Measurements from ENCODE around the gene SNRNP40. TPM values are rescaled to one million over a fixed set of nuclear protein-coding genes. Genes with fewer than 3 reads are reported as not detected.
"Not testable (repeated sequence)": the region's sequence is repeated elsewhere in the genome, so short reads cannot be mapped to it uniquely, and the experiment has no call there.

SNRNP40 gene
- total RNA-seq, 1 experiment from 2014 or later, result 103 TPM

DNA sequence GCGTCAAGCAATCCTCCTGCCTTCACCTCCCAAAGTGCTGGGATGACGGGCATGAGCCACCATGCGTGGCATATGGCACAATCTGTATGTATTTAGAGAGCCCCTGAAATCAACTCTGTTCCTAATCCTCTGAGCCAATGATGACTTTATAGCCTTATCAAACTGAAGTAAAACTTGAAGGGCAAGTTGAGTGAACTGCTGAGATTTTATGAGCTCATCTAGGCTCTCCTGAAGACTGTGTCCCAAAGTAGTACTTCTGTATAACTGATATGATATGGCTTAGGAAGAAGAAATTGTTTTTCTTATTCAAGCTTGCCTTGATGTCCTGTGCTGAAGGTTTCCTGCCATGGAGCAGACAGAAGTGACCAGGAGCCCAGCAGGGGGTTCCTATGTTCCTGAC lies 33.2 kb downstream of the SNRNP40 start (continued):
- TF ChIP-seq, protein P1, sequence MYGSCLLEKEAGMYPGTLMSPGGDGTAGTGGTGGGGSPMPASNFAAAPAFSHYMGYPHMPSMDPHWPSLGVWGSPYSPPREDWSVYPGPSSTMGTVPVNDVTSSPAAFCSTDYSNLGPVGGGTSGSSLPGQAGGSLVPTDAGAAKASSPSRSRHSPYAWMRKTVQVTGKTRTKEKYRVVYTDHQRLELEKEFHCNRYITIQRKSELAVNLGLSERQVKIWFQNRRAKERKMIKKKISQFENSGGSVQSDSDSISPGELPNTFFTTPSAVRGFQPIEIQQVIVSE (CRISPR knock-in tag; IDR thresholded peaks at IDR 0.05; ENCODE audit: borderline replicate concordance), result no peak
- TF ChIP-seq TEAD1 (CRISPR knock-in tag; IDR thresholded peaks at IDR 0.05), result no peak
- TF ChIP-seq FOXP1 (CRISPR knock-in tag; IDR thresholded peaks at IDR 0.05; ENCODE audit: borderline replicate concordance), result no peak
- no peak for TF ChIP-seq ZNF396 (CRISPR knock-in tag; IDR thresholded peaks at IDR 0.05; ENCODE audit: borderline replicate concordance)
- TF ChIP-seq ZNF671 (CRISPR knock-in tag; IDR thresholded peaks at IDR 0.05), result no peak
- TF ChIP-seq ETV6 (CRISPR knock-in tag; IDR thresholded peaks at IDR 0.05), result no peak

DNA sequence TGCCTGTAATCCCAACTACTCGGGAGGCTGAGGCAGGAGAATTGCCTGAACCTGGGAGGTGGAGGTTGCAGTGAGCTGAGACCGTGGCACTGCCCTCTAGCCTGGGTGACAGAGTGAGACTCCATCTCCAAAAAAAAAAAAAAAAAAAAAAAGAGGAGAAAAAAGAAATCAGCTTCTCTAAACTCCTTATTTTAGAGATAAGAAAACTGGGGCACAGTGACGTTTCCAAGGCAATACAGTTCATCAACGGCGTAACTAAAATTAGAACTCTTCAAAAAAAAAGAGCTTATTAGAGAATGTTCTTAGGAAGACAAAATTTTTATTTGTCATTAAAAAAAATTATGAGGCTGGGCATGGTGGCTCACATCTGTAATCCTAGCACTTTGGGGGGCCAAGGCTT lies 34.2 kb downstream of the SNRNP40 start:
- H3K36me3 Mint-ChIP-seq, result peaks cover 72% of the 10 kb centered on the region
- not testable (repeated sequence) for H3K4me3 Mint-ChIP-seq; H3K27ac Mint-ChIP-seq; ATAC-seq; DNase-seq (ENCODE audit: low spot score); H3K4me1 Mint-ChIP-seq; H3K27me3 Mint-ChIP-seq (ENCODE audit: low read depth); H3K9me3 Mint-ChIP-seq
- CTCF ChIA-PET, result interaction anchor here (1.0 kb wide), 2 partner anchors 77 to 78 kb away, joined by 4 to 6 read pairs; no protein-coding TSS in a partner anchor
- POLR2A ChIA-PET, result interaction anchor here (0.7 kb wide), 1 partner anchor 11 kb away, joined by 7 read pairs; no protein-coding TSS in a partner anchor

DNA sequence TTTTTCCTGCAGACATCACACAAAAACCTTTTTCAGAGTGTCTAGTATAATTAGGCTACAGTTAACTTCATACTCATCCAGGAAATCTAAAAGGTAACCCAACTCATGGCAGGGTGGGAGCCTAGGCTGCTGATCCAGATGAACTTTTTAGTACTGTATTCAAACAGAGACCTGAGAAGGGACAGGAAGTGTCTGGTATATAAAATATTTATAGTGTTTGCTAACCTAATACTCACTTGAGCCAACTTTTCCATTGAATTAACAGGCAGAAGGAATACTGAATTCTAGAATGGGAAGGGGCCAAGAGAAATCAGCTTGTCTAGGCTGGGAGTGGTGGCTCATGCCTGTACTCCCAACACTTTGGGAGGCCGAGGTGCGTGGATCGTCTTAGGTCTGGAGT lies 34.7 kb downstream of the SNRNP40 start:
- no peak overlapping the region for H3K27ac Mint-ChIP-seq
- H3K27me3 Mint-ChIP-seq (ENCODE audit: low read depth), result no peaks in the 10 kb centered on the region
- no peak overlapping the region for H3K4me3 Mint-ChIP-seq
- ATAC-seq (no peak), DNase-seq (ENCODE audit: low spot score) (no peak)
- CTCF ChIA-PET, result interaction anchor here (1.0 kb wide), 2 partner anchors 77 to 78 kb away, joined by 4 to 6 read pairs; no protein-coding TSS in a partner anchor
- peaks cover 4% of the 10 kb centered on the region; the same call in 1 of the 2 replicates for H3K4me1 Mint-ChIP-seq
- TF ChIP-seq, protein P2, sequence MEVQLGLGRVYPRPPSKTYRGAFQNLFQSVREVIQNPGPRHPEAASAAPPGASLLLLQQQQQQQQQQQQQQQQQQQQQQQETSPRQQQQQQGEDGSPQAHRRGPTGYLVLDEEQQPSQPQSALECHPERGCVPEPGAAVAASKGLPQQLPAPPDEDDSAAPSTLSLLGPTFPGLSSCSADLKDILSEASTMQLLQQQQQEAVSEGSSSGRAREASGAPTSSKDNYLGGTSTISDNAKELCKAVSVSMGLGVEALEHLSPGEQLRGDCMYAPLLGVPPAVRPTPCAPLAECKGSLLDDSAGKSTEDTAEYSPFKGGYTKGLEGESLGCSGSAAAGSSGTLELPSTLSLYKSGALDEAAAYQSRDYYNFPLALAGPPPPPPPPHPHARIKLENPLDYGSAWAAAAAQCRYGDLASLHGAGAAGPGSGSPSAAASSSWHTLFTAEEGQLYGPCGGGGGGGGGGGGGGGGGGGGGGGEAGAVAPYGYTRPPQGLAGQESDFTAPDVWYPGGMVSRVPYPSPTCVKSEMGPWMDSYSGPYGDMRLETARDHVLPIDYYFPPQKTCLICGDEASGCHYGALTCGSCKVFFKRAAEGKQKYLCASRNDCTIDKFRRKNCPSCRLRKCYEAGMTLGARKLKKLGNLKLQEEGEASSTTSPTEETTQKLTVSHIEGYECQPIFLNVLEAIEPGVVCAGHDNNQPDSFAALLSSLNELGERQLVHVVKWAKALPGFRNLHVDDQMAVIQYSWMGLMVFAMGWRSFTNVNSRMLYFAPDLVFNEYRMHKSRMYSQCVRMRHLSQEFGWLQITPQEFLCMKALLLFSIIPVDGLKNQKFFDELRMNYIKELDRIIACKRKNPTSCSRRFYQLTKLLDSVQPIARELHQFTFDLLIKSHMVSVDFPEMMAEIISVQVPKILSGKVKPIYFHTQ (CRISPR knock-in tag; IDR thresholded peaks at IDR 0.05), result no peak
- TF ChIP-seq, protein P3, sequence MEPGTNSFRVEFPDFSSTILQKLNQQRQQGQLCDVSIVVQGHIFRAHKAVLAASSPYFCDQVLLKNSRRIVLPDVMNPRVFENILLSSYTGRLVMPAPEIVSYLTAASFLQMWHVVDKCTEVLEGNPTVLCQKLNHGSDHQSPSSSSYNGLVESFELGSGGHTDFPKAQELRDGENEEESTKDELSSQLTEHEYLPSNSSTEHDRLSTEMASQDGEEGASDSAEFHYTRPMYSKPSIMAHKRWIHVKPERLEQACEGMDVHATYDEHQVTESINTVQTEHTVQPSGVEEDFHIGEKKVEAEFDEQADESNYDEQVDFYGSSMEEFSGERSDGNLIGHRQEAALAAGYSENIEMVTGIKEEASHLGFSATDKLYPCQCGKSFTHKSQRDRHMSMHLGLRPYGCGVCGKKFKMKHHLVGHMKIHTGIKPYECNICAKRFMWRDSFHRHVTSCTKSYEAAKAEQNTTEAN (CRISPR knock-in tag; IDR thresholded peaks at IDR 0.05), result no peak
- no peak for TF ChIP-seq ZNF232 (CRISPR knock-in tag; IDR thresholded peaks at IDR 0.05)
- TF ChIP-seq KAT7 (CRISPR knock-in tag; IDR thresholded peaks at IDR 0.05; ENCODE audit: borderline replicate concordance), result no peak
- TF ChIP-seq, protein P4, sequence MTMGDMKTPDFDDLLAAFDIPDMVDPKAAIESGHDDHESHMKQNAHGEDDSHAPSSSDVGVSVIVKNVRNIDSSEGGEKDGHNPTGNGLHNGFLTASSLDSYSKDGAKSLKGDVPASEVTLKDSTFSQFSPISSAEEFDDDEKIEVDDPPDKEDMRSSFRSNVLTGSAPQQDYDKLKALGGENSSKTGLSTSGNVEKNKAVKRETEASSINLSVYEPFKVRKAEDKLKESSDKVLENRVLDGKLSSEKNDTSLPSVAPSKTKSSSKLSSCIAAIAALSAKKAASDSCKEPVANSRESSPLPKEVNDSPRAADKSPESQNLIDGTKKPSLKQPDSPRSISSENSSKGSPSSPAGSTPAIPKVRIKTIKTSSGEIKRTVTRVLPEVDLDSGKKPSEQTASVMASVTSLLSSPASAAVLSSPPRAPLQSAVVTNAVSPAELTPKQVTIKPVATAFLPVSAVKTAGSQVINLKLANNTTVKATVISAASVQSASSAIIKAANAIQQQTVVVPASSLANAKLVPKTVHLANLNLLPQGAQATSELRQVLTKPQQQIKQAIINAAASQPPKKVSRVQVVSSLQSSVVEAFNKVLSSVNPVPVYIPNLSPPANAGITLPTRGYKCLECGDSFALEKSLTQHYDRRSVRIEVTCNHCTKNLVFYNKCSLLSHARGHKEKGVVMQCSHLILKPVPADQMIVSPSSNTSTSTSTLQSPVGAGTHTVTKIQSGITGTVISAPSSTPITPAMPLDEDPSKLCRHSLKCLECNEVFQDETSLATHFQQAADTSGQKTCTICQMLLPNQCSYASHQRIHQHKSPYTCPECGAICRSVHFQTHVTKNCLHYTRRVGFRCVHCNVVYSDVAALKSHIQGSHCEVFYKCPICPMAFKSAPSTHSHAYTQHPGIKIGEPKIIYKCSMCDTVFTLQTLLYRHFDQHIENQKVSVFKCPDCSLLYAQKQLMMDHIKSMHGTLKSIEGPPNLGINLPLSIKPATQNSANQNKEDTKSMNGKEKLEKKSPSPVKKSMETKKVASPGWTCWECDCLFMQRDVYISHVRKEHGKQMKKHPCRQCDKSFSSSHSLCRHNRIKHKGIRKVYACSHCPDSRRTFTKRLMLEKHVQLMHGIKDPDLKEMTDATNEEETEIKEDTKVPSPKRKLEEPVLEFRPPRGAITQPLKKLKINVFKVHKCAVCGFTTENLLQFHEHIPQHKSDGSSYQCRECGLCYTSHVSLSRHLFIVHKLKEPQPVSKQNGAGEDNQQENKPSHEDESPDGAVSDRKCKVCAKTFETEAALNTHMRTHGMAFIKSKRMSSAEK (CRISPR knock-in tag; IDR thresholded peaks at IDR 0.05; ENCODE audit: borderline replicate concordance), result no peak
- POLR2A ChIA-PET, result no interaction called here
- H3K36me3 Mint-ChIP-seq, result peaks cover 67% of the 10 kb centered on the region
- H3K9me3 Mint-ChIP-seq, result no peaks in the 10 kb centered on the region

DNA sequence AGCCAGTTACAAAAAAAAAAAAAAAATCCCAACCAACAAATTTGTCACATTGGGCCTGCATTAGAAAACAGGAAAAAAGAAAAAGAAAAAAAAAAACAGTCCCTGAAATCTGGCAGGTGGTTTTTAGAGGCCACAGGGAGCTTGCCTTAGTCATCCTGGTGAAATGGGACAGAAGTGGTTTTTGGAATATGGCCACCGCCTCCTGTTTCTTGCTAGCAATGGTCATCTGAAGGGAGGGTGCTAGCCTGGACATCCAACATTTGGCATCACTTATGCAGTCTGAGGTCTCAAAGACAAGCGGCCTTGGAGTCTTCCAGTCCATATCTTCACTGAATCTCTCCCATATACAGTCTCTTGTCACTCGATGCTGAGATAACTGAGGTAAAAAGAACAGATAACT lies 36.8 kb downstream of the SNRNP40 start:
- CTCF ChIA-PET, result no interaction called here
- H3K4me1 Mint-ChIP-seq, result peaks cover 17% of the 10 kb centered on the region
- POLR2A ChIA-PET, result no interaction called here
- ATAC-seq (no peak), DNase-seq (ENCODE audit: low spot score) (no peak)
- H3K27ac Mint-ChIP-seq, result no peak overlapping the region
- H3K27me3 Mint-ChIP-seq (ENCODE audit: low read depth), result no peaks in the 10 kb centered on the region
- no peaks in the 10 kb centered on the region for H3K9me3 Mint-ChIP-seq
- peaks cover 51% of the 10 kb centered on the region for H3K36me3 Mint-ChIP-seq
- no peak overlapping the region for H3K4me3 Mint-ChIP-seq
- TF ChIP-seq ZNF396 (CRISPR knock-in tag; IDR thresholded peaks at IDR 0.05; ENCODE audit: borderline replicate concordance) (no peak), SP1 (CRISPR knock-in tag; conservative IDR thresholded peaks at IDR 0.05) (no peak), MYBL2 (CRISPR knock-in tag; IDR thresholded peaks at IDR 0.05) (no peak)
- TF ChIP-seq, protein P4 (CRISPR knock-in tag; IDR thresholded peaks at IDR 0.05; ENCODE audit: borderline replicate concordance), result no peak
- TF ChIP-seq, protein P5, sequence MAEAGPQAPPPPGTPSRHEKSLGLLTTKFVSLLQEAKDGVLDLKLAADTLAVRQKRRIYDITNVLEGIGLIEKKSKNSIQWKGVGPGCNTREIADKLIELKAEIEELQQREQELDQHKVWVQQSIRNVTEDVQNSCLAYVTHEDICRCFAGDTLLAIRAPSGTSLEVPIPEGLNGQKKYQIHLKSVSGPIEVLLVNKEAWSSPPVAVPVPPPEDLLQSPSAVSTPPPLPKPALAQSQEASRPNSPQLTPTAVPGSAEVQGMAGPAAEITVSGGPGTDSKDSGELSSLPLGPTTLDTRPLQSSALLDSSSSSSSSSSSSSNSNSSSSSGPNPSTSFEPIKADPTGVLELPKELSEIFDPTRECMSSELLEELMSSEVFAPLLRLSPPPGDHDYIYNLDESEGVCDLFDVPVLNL (CRISPR knock-in tag; IDR thresholded peaks at IDR 0.05; ENCODE audit: borderline replicate concordance, low read depth), result no peak

All from WTC11 (cell line).